ENCODE measurements around the gene ARMH1.
"Not testable (repeated sequence)": the region's sequence is repeated elsewhere in the genome, so short reads cannot be mapped to it uniquely, and the experiment has no call there.

The ARMH1 gene

DNA sequence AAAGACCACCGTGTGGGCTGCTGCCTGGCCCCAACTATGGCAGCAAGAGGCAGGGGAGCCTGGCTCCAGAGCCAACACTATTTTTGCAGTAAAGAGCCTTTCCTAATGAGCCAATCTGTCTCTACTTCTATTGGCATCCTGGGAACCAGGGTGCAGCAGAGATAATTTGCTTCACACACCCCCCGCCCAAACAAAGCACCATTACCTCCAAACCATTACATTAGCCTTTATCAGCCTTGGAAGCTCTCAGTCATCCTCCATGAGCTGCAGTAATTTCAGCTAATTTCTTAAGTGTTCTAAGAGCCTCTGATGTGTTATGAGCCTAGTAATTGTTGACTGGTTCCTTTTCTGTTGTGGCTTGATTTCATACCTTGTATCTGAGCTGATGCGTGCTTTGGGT lies 21.6 kb downstream of the ARMH1 start:
- DNase-seq, result no peak

DNA sequence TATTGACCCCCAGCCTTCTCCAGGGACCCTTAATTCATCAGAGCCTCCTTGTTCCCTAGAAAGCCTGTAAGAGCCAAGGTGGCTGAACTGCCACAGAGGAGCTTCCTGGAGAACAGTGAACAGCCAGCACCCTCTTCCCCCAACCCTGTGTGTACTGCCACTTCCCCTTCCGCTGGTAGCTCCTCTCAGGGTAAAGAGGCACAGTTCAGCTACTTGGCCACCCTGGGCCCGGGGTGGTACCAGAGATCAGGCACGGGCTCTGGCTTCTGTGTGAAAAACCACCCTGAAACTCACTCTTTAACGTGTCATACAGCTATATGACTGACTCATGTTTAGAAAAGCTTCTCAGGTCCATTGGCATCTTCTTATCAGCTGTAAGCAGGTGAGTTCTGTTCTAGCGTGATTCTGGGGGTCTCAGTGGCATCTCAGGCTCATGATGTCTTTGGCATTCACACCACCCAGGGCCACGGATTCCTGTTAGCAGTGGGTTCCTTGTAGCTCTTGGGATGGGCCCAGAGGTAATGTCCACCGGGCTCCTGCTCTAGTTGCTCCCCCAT lies 22.4 kb downstream of the ARMH1 start:
- peak; percentile 27 to 31 for DNase-seq

- no peak for DNase-seq
These were observed 23.6 kb downstream of the ARMH1 start for GRCh38 chr1:44698138-44698537.

- DNase-seq, result not testable (repeated sequence)
These were observed 24.9 kb downstream of the ARMH1 start for GRCh38 chr1:44699375-44699774.

GRCh38 chr1:44700573-44700972 lies 26.1 kb downstream of the ARMH1 start:
- no peak for DNase-seq

- no peak for DNase-seq
These were observed 26.6 kb downstream of the ARMH1 start for GRCh38 chr1:44701141-44701573.

GRCh38 chr1:44705470-44705869 lies 31.0 kb downstream of the ARMH1 start:
- no peak for DNase-seq

DNA sequence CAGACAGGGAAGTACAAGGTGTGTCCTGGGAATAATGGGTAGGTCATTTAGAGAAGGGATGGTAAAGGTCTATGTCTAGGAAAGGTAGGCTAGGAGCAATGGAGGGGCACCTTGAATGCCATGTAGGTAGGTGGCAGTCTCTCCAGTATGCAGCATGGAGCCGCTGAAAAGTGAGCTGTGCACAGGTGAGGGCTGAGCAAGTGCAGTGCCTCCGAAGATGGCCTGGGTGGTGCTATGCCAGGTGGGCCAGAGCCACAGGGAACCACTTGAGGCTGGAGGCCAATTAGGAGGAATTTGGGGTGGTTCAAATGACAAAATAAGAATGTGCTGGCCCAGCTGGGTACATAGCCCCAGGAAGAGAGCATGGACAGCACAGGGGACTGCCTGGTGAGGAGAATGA lies 31.4 kb downstream of the ARMH1 start:
- DNase-seq, result no peak

GRCh38 chr1:44707112-44707881 lies 32.8 kb downstream of the ARMH1 start:
- no peak for DNase-seq

GRCh38 chr1:44707959-44708831 lies 33.7 kb downstream of the ARMH1 start:
- DNase-seq, result peak in 1 of 2 donors; percentile 40

DNA sequence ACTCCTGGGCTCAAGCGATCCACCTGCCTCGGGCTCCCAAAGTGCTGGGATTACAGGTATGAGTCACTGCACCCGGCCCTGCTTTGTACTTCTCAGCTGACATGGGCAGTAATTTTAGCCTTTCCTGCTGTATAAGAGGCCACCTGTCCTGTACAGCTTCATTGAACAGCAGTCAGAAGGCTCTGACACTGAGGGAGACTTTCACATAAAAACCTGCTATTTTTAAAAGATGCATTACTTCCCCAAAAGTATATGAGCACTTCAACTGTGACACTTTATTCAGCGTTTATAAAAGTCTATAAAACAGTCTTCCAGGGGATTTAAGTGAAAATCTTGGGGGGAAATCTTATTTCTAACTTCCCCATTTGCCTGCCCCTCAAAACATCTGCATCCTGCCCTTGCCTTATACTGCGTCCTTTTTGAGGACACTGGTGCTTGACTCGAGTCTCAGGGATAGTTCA lies 38.8 kb downstream of the ARMH1 start:
- no peak for DNase-seq

GRCh38 chr1:44714532-44714931 lies 40.0 kb downstream of the ARMH1 start:
- no peak for DNase-seq

DNA sequence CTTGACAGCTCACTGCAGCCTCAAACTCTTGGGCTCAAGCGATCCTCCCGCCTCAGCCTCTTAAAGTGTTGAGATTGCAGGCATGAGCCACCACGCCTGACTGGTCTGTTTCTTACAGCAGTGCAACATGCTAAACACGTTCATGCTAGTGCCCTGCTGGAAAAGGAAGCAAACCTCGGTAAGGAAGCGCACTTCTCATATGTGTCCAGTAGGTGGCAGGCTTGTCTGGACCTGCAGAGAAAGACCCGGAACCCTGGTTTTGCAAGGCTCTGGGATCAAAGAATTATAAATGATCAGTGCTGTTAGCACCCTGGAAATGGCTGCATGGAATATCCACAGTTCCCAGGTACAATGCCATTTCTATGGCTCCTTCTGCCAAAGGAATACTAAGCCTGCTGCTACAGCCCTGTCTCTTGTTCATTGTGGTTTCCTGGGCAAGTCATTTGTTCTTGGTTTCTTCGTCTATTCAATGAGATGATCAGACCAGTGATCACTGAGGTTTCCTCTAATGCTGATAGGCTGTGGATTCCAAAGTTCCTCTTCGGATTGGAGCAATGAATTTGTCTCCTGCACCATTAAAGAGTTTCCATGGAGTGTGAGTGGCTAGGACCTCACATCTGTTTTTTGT lies 40.5 kb downstream of the ARMH1 start:
- DNase-seq, result peak; percentile 62 to 67

- no peak for DNase-seq
These were observed 42.6 kb downstream of the ARMH1 start for GRCh38 chr1:44717156-44717555.

- no peak for DNase-seq
These were observed 43.1 kb downstream of the ARMH1 start for GRCh38 chr1:44717653-44718052.

DNA sequence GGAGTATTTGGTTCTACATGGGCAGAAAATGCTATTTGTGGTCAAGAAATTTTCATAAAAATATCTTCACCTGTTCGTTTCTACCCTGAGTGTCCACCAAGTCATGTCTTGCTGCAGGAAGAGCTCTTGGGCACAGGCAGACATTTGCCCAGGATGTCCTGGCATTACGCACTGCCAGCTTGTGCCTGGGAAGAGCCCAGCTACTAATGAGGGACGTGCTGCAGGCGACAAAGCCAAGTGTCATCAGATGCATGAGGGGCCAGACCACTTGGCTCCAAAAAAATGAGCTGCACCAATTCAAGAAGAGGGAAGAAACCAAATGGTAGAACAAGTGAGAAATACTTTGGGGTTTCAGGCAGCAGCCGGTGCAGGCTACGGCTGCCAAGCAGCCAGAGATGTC lies 43.6 kb downstream of the ARMH1 start:
- no peak for DNase-seq

DNA sequence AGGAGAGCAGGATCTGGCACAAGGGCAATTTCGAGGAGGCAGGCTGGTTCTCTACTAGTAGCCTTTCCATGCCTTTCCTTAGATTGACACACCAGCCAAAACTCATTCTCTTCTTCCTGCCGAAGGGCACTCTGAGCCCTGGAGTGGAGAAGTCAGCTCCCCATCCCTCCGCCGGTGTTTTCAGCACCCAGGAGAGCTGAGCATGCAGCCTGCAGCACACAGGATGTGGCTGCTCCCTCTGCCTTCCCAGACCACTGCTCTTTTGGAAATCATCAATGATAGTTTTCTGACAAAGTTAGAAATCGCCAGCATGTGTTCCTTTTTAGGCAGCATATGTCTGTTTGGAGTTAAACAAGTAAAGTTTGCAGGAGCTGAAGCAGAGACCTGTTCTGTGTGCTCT lies 44.8 kb downstream of the ARMH1 start:
- no peak for DNase-seq

- DNase-seq, result no peak
These were observed 45.8 kb downstream of the ARMH1 start for GRCh38 chr1:44720281-44720680.

GRCh38 chr1:44721485-44722361 lies 47.2 kb downstream of the ARMH1 start:
- DNase-seq, result peak; percentile 78 to 89

GRCh38 chr1:44723064-44723463 lies 48.5 kb downstream of the ARMH1 start:
- DNase-seq, result peak in 1 of 2 donors; percentile 36

- peak; percentile 57 to 70 for DNase-seq
These were observed 49.2 kb downstream of the ARMH1 start for GRCh38 chr1:44723496-44724295.

Data from stimulated activated CD4-positive, alpha-beta T cell treated with anti-CD3 and anti-CD28 coated beads, Interleukin-2, amount 100 ng/mL, for 24 hours (primary cell).